Posterior cingulate gyrus (tissue), 11 donors: ENCODE results near the gene TMUB1.

Experiments used
- DNase-seq, 10 donors: peaks; one replicate each; pipeline versions ENCODE4 v3.0.0 to v3.0.0-alpha.2; 2020 to 2021; ENCODE audit warnings: mixed read lengths in 3 of 10
- intact Hi-C: fragments of 100-400 bp; cut with DNase I; formaldehyde crosslinking; loops from one replicate; pipeline ENCODE4 v1.15.1; 2023

TMUB1 gene

GRCh38 chr7:151083071-151083823 is at the start of gene TMUB1:
TSS of gene TMUB1 (minus strand) at chr7:151083493. CDS start at chr7:151082563, 930 bp downstream.
- intact Hi-C loops, result loop anchor here (5.0 kb wide), 1 partner anchor 39 kb away; no protein-coding TSS in a partner anchor
- peak; percentile 64 to 97 (median 80) for DNase-seq

DNA sequence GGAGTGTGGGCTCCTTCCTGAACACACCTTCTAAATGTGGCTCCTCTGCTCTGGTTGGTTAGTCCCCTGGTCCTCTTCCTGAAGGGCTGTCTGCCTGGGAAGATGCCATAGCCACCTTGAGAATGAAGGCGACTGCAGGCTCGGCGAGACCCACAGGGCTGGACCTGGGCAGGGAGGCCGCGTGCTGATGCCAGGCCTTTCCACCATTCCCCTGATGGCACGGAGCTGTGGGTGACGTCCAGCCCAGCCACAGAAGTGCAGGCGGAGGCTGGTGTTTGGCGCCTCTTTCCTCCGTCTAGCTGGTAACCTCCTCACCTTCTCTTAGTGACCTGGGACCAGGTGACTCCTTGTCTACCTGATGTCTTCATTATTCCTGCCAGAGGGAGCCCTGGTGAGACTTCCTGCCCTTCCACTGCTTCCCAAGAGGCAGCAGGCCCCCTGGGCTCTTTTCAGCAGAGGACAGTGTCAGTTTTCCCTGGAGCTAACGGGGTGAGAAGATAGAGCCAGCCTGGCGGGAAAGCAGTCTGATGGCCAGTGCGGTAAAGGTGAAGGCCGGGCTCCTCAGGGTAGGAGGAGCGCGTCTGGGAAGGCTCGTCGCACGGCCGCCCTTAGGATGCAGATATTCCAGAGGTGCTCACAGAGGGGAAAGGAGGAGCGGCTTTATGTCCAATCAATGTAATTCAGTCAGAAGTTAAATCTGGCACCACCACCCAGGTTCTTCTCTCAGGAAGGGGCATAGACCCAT is 49.3 kb upstream of the TMUB1 start:
- peak in 5 of 10 donors; percentile 5 to 81 (median 38) for DNase-seq
- intact Hi-C loops, result no loop called here

- DNase-seq, result peak; percentile 37 to 97 (median 66)
- intact Hi-C loops, result no loop called here
These were observed 48.5 kb upstream of the TMUB1 start for GRCh38 chr7:151131592-151132293.

- DNase-seq, result peak in 1 of 10 donors; percentile 9
- intact Hi-C loops, result no loop called here
These were observed 47.9 kb upstream of the TMUB1 start for GRCh38 chr7:151131224-151131591.

- peak in 2 of 10 donors; percentile 80 to 82 for DNase-seq
- intact Hi-C loops, result no loop called here
These were observed 47.5 kb upstream of the TMUB1 start for GRCh38 chr7:151130741-151131157.

- intact Hi-C loops, result loop anchor here (10.0 kb wide), 1 partner anchor 175 kb away; no protein-coding TSS in a partner anchor
- DNase-seq, result peak in 2 of 10 donors; percentile 32 to 61
These were observed 46.8 kb upstream of the TMUB1 start for GRCh38 chr7:151129960-151130591.

DNA sequence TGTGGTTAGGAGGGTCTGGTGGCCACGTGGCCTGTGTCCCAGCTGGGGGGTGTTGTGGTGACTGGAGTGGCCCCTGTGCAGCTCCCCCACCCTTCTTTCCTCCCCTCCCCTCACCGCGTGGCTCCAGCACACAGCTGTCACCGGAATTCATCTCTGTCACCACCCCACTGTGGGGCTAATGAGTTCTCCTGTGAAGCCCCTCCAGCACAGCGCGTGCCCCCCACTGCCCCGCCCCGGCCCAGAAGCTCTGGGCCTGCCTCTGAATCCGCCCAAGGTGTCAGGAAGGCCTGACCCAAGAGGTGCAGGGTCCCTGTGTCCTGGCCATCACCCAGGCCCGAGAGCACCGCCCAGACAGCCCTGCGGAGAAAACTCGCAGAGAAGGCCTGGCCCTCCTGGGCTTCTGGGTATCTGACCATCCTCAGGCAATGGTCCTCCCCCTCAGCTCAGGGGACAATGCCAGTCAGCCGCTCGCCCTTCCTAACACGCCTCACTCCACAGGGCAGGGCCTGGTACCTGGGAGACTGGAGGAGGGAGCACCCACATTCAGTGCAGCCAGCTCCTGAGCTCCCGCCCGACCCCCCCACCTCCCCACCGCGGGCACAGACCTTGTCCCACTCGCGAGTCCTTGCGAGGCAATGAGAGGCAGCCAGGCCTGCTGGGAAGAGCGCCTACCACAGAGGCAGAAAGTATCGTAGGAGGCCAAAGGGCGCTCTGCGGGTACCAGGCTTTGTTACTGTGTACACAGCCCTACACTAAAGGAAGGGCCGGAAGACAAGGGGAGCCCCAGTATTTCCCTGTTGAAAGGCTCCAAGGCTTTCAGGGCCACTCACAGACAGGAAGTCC is 46.0 kb upstream of the TMUB1 start:
- DNase-seq, result no peak

GRCh38 chr7:151128716-151129115 is 45.4 kb upstream of the TMUB1 start:
- DNase-seq, result peak in 1 of 10 donors; percentile 59
- intact Hi-C loops, result loop anchor here (10.0 kb wide), 1 partner anchor 176 kb away; no protein-coding TSS in a partner anchor

More for the DNA sequence above, 46.0 kb upstream of the TMUB1 start:
- intact Hi-C loops, result loop anchor here (10.0 kb wide), 1 partner anchor 175 kb away; no protein-coding TSS in a partner anchor

DNA sequence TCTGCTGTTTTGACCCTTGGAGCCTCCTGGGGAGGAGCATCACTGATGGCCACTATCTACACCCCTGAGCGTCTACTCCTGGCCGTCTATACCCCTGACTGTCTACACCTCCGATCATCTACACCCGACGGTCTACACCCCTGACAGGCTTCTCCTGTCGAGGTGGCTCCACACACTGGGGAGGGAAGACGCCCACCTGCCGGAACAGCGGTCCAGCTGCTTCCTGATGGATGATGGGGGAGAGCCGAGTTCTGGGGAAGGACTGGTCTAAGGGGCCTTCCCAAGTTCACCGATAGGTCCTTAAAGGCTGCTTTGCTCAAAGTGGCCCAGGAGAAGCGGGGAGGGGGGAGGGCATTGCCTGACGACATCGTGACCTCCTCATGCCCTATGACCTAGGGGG is 44.9 kb upstream of the TMUB1 start:
- intact Hi-C loops, result loop anchor here (10.0 kb wide), 1 partner anchor 177 kb away; no protein-coding TSS in a partner anchor

GRCh38 chr7:151126491-151127137 is 43.3 kb upstream of the TMUB1 start:
- intact Hi-C loops, result loop anchor here (10.0 kb wide), 1 partner anchor 178 kb away; no protein-coding TSS in a partner anchor
- peak in 1 of 10 donors; percentile 79 for DNase-seq

More for the DNA sequence above, 44.9 kb upstream of the TMUB1 start:
- DNase-seq, result peak in 2 of 10 donors; percentile 47 to 67

- intact Hi-C loops, result loop anchor here (10.0 kb wide), 1 partner anchor 179 kb away; no protein-coding TSS in a partner anchor
- DNase-seq, result peak in 1 of 10 donors; percentile 83
These were observed 42.7 kb upstream of the TMUB1 start for GRCh38 chr7:151125846-151126481.

DNA sequence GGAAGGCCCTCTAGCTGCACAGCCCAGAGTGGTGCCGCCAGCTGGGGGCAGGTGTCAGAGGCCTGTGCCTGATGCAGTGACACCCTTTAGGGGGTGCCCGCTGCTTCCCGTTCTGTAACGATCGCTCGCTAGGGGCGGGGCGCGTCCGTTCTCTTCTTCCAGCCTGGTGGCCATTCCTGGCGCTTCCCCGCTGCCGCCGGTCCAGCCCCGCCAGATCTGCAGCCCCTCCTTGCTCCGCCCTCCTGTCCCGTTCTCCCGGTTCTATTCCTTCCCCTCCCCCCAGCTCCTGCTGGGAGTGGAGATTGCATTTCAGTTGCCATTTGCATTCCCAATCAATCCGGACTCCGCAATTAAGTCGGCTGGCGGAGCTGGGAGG is 42.2 kb upstream of the TMUB1 start:
- intact Hi-C loops, result loop anchor here (10.0 kb wide), 1 partner anchor 179 kb away; no protein-coding TSS in a partner anchor
- DNase-seq, result no peak

GRCh38 chr7:151124899-151125399 is 41.7 kb upstream of the TMUB1 start:
- DNase-seq, result no peak
- intact Hi-C loops, result loop anchor here (1.0 to 10.0 kb wide), 4 partner anchors 43 to 180 kb away; partner anchors contain the start of genes FASTK, SMARCD3 and TMUB1

DNA sequence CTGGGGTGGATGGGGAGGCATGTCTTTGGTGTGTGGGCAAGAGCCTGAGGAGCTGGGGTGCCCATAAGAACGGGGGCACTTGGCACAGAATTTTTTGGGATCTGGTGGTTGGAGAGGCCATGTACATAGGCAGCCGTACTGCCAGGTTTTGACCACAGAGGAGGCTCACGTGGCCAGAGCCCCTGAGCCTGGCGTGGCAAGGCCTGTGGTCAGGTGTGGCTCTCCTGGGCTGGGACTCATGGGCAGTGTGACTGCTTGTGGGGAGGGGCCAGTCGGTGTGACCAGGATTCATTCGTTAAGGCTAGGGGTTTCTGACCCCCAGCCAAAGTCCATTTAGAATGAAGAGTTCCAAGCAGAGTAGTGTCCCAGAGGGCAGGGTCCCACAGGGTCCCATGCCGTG is 41.2 kb upstream of the TMUB1 start:
- intact Hi-C loops, result loop anchor here (1.0 to 10.0 kb wide), 4 partner anchors 42 to 180 kb away; partner anchors contain the start of genes FASTK, SMARCD3 and TMUB1
- no peak for DNase-seq

GRCh38 chr7:151123822-151124464 is 40.6 kb upstream of the TMUB1 start:
- intact Hi-C loops, result loop anchor here (1.0 to 10.0 kb wide), 4 partner anchors 42 to 181 kb away; partner anchors contain the start of genes FASTK, SMARCD3 and TMUB1
- DNase-seq, result peak; percentile 78 to 98 (median 89)

GRCh38 chr7:151123158-151123821 is 40.0 kb upstream of the TMUB1 start:
- no peak for DNase-seq
- intact Hi-C loops, result loop anchor here (5.0 to 10.0 kb wide), 3 partner anchors 41 to 182 kb away; partner anchors contain the start of genes FASTK, SMARCD3 and TMUB1
